Left renal cortex interstitium (tissue), 4 donors: ENCODE data around the gene MALL. TPM values are rescaled to one million over a fixed set of nuclear protein-coding genes. Genes with fewer than 3 reads are reported as not detected.
"Not testable (repeated sequence)": the region's sequence is repeated elsewhere in the genome, so short reads cannot be mapped to it uniquely, and the experiment has no call there.

Source experiments
- DNase-seq, 4 donors: peaks; one replicate each; pipeline ENCODE4 v3.0.0-alpha.2; 2013; ENCODE audit warnings: low read depth in 4 of 4, low spot score in 2 of 4, missing footprints in 1 of 4
- polyA plus RNA-seq, 4 donors: library from polyadenylated mRNA; unstranded; fragments of 120-200 nt; gene quantifications; one replicate each; pipeline ENCODE4 v1.2.1, GENCODE V29; 2013; ENCODE audit not compliant: insufficient read length in 4 of 4

The MALL gene
- polyA plus RNA-seq, 4 donors = 12.4 to 14.3 (median 13.1) TPM

GRCh38 chr2:110054521-110055407 is 60.9 kb downstream of the MALL start:
- peak in 3 of 4 donors; percentile 28 to 45 (median 38) for DNase-seq

- not testable (repeated sequence) for DNase-seq
These were observed 61.9 kb downstream of the MALL start for GRCh38 chr2:110053688-110054087.

GRCh38 chr2:110052166-110052565 is 63.5 kb downstream of the MALL start:
- DNase-seq = not testable (repeated sequence)

- DNase-seq = not testable (repeated sequence)
These were observed 65.4 kb downstream of the MALL start for GRCh38 chr2:110050222-110050621.

- DNase-seq = not testable (repeated sequence)
These were observed 65.9 kb downstream of the MALL start for GRCh38 chr2:110049769-110050168.

GRCh38 chr2:110048255-110049197 is 67.1 kb downstream of the MALL start:
- DNase-seq = not testable (repeated sequence)

GRCh38 chr2:110047225-110047624 is 68.4 kb downstream of the MALL start:
- DNase-seq = not testable (repeated sequence)

GRCh38 chr2:110041941-110042660 is 73.5 kb downstream of the MALL start:
- not testable (repeated sequence) for DNase-seq

- not testable (repeated sequence) for DNase-seq
These were observed 78.3 kb downstream of the MALL start for GRCh38 chr2:110037336-110037735.

- DNase-seq = not testable (repeated sequence)
These were observed 80.2 kb downstream of the MALL start for GRCh38 chr2:110035384-110035783.

- DNase-seq = not testable (repeated sequence)
These were observed 80.7 kb downstream of the MALL start for GRCh38 chr2:110034935-110035334.

Other genes with a start within 250 kb of the MALL start
- 1 to 10 TPM; 3.4 to 7.4 (median 5.1) TPM for gene LIMS3, start 217.1 kb downstream of the MALL start, polyA plus RNA-seq
- 10 to 100 TPM; 12.2 to 23.1 (median 18.4) TPM for gene NPHP1, start 89.2 kb upstream of the MALL start, polyA plus RNA-seq
- gene MTLN, start 96.7 kb upstream of the MALL start, polyA plus RNA-seq = 10 to 100 TPM; 12.9 to 25.8 (median 16.3) TPM